K562 treated with DMSO at 1 percent for 4 hours (cell line): ENCODE results near the gene CHD9NB. TPM values are rescaled to one million over a fixed set of nuclear protein-coding genes. Genes with fewer than 3 reads are reported as not detected.

Source experiments
- total RNA-seq: library from RNA; unstranded; fragments of 300-600 nt; gene quantifications from 2 replicates; pipeline ENCODE4 v1.2.3, GENCODE V29; 2022; ENCODE audit not compliant: insufficient read depth

The CHD9NB gene
- total RNA-seq: not detected in 2 replicates

DNA sequence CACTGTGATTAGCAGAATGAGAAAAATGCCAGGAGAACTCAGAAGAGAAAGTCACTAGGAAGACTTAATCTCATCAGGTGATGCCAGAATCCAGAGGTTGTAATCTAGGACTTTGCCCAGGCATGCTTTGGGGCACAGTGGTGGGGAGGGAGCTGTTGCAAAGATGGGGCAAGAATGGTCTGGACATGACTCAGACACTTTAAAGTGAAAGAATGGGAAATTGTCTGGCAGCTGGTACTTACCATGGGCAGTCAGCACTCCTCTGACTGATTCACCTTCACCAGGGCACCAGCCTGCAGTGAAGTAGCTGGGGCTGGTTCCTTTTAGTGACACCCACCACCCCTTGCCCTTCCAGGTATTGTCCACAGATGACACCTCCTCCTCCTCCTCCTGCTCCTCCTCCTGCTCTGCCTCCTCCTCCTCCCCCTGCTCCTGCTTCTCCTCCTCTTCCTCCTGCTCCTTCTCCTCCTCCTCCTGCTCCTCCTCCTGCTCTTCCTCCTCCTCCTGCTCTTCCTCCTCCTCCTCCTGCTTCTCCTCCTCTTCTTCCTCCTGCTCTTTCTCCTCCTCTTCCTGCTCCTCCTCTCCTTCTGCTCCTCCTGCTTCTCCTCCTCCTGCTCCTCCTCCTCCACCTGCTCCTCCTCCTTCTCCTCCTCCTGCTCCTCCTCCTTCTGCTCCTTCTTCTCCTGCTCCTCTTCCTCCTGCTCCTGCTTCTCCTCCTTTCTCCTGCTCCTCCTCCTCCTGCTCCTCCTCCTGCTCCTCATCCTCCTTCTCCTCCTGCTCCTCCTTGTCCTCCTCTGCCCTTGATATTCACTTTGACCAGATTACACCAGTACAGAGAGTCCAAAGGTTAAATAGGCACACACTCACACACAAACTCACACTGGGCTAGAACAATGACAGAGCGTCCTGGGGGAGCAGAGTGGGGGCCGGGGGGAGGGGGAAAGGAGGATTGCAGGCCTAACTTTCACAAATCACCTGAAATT is at the start of gene CHD9NB:
CHD9NB (minus strand) TSS at position 379 of the 983 bp plus-strand sequence. CDS start 8,739 bp downstream, outside the sequence.

GRCh38 chr16:53054670-53055485 is 2.2 kb upstream of the CHD9NB start, which contains the start of gene CHD9:
TSS of gene CHD9 (plus strand) at chr16:53054991. CDS start at chr16:53156090, 101,099 bp downstream.

Other genes with a start within 250 kb of the CHD9NB start
- 10.1 and 13.3 TPM in 2 replicates for gene CHD9, start 2.1 kb upstream of the CHD9NB start, total RNA-seq